ENCODE measurements around the gene TLN1.
A peak's percentile ranks its signal among the peaks of the same experiment; 100 is the strongest.

Gene TLN1, protein sequence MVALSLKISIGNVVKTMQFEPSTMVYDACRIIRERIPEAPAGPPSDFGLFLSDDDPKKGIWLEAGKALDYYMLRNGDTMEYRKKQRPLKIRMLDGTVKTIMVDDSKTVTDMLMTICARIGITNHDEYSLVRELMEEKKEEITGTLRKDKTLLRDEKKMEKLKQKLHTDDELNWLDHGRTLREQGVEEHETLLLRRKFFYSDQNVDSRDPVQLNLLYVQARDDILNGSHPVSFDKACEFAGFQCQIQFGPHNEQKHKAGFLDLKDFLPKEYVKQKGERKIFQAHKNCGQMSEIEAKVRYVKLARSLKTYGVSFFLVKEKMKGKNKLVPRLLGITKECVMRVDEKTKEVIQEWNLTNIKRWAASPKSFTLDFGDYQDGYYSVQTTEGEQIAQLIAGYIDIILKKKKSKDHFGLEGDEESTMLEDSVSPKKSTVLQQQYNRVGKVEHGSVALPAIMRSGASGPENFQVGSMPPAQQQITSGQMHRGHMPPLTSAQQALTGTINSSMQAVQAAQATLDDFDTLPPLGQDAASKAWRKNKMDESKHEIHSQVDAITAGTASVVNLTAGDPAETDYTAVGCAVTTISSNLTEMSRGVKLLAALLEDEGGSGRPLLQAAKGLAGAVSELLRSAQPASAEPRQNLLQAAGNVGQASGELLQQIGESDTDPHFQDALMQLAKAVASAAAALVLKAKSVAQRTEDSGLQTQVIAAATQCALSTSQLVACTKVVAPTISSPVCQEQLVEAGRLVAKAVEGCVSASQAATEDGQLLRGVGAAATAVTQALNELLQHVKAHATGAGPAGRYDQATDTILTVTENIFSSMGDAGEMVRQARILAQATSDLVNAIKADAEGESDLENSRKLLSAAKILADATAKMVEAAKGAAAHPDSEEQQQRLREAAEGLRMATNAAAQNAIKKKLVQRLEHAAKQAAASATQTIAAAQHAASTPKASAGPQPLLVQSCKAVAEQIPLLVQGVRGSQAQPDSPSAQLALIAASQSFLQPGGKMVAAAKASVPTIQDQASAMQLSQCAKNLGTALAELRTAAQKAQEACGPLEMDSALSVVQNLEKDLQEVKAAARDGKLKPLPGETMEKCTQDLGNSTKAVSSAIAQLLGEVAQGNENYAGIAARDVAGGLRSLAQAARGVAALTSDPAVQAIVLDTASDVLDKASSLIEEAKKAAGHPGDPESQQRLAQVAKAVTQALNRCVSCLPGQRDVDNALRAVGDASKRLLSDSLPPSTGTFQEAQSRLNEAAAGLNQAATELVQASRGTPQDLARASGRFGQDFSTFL (N-terminal part only)

DNA sequence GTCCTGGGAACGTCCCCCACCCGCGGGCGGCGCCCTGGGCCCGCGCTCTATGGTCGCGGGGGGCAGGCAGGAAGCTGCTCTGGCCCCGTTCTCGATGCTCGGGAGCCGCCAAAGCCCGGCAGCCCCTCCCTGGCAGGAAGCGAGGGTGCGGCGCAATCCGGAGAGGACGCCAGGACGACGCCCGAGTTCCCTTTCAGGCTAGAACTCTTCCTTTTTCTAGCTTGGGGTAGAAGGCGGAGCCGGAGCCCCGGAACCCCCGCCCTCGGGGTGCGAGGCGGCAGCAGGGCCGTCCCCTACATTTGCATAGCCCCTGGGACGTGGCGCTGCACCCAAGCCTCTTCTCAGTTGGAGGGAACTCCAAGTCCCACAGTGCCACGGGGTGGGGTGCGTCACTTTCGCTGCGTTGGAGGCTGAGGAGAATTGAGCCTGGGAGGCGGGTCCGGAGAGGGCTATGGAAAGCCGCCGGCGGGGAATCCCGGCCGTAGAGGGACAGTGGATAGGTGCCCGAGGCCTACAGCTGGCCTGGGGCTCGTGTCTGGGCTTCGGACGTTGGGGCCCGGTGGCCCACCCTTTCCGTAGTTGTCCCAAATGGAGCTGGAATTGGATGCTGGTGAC is at the start of gene TLN1, which contains the start of gene CREB3:
TSS of gene TLN1 (minus strand) at position 11 of the 615 bp plus-strand sequence. CDS start 6,501 bp downstream, outside the sequence.
TSS of gene CREB3 (plus strand) at position 482 of the 615 bp plus-strand sequence. CDS start at position 589, 107 bp downstream.
- Mint-ChIP-seq H3K9me3 (no peaks in the 10 kb centered on the region), H3K27me3 (no peaks in the 10 kb centered on the region), H3K4me3 (no peak within 1 kb of the TSS), H3K4me1 (ENCODE audit: low read depth) (peaks cover 24% of the 10 kb centered on the region), H3K27ac (peak within 1 kb of the TSS; percentile 98), H3K36me3 (ENCODE audit: low read depth) (peaks cover 59% of the 10 kb centered on the region)
- DNase-seq: peak; percentile 97

DNA sequence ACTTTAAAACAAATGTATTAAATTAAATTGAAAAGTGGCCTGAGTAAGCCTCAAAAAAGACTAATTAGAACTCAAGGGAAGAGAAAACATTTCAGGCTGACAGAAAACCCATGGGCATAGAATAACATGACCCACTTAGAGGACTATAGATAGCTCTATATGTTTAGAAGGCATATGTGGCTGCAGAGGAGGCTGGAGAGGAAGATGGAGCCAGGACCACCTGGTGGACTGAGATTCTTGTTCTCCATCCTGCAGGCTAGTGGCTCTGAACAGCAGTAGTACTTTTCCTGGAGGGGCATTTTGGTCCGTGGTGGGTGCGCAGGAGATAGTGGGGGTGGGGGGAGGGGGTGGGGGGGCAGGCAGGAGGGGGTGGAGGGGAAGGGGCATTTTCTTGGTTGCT is 49.1 kb upstream of the TLN1 start:
- no peak for DNase-seq
- no peak overlapping the region for H3K27ac Mint-ChIP-seq
- H3K4me3 Mint-ChIP-seq: no peak overlapping the region
- no peaks in the 10 kb centered on the region for H3K9me3 Mint-ChIP-seq
- peaks cover 40% of the 10 kb centered on the region for H3K36me3 Mint-ChIP-seq (ENCODE audit: low read depth)
- H3K27me3 Mint-ChIP-seq: no peaks in the 10 kb centered on the region
- no peaks in the 10 kb centered on the region for H3K4me1 Mint-ChIP-seq (ENCODE audit: low read depth)

DNA sequence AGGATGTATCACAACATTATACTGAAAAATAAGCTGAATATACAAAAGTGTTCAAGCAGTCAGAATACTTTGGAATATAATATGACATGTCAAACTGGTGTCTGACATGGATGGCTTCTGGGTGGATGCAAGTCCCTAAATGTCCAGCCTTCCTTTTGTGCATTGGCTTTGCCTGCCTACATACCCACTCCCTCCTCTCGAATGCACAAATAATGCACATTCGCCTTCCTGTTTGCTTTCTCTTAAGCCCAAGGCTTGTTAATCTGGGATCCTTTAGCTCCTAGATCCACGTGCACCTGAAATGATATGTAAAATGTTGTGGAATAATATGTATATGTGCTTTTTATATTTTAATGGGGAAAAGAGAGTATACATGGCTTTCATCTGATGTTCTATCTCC is 46.5 kb upstream of the TLN1 start:
- H3K27ac Mint-ChIP-seq: no peak overlapping the region
- H3K4me3 Mint-ChIP-seq: no peak overlapping the region
- H3K36me3 Mint-ChIP-seq (ENCODE audit: low read depth): peaks cover 31% of the 10 kb centered on the region
- H3K27me3 Mint-ChIP-seq: no peaks in the 10 kb centered on the region
- no peaks in the 10 kb centered on the region for H3K9me3 Mint-ChIP-seq
- no peak for DNase-seq
- H3K4me1 Mint-ChIP-seq (ENCODE audit: low read depth): peaks cover 4% of the 10 kb centered on the region

DNA sequence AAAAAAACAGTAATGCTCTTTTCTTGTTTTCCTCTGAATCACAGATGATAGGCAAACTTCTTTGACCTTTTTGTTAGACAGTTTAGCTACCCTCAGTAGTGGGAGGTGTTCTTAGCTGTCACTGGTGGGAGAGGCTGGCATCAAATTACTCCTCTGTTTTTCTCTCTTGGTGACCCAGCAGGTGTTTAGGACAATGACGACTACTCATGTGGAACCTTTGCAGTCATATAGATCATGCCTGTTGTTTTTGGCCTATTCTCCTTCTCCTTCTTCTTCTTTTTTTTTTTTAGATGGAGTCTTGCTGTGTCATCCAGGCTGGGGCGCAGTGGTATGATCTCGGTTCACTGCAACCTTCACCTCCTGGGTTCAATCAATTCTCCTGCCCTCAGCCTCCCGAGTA is 44.0 kb upstream of the TLN1 start:
- no peaks in the 10 kb centered on the region for H3K27me3 Mint-ChIP-seq
- DNase-seq: no peak
- H3K27ac Mint-ChIP-seq: peak overlapping the region; percentile 26
- no peak overlapping the region for H3K4me3 Mint-ChIP-seq
- H3K9me3 Mint-ChIP-seq: no peaks in the 10 kb centered on the region
- peaks cover 4% of the 10 kb centered on the region for H3K4me1 Mint-ChIP-seq (ENCODE audit: low read depth)
- peaks cover 30% of the 10 kb centered on the region for H3K36me3 Mint-ChIP-seq (ENCODE audit: low read depth)

DNA sequence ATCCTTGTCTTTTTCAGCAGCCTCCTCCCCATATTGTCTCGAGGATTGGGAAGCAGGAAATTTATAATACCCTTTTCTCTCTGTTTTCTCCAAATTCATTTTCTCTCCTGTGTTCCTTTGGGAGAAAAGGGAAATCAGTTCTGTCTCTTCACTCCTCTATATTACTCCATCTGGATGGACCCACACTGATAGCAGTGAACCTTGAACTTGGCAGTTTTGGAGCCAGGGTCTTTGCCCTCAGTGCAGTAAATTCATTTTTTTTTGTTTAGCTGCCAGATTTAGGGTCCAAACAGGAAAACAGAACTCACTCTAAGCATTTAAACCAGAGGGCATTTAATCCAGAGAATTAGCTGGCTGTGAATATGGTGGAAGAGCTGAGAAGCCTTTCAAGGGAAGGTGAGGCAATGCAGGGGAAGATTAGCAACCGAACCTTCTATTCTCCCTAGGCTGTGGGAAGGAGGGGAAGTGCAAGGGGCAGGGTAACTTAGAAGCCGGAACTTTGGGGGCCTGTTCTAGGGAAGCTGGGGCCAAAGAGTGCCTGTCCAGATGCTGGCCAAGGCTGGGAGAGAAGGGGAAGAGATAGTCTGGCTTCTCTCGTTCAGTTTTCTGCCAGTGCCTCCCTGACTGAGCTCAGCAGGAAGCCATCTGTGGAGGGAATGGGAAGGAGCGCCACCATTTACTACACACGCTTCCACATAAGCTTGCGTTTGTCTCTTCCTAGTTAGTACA is 43.1 kb upstream of the TLN1 start:
- no peaks in the 10 kb centered on the region for H3K27me3 Mint-ChIP-seq
- no peak for DNase-seq
- peaks cover 4% of the 10 kb centered on the region for H3K4me1 Mint-ChIP-seq (ENCODE audit: low read depth)
- H3K4me3 Mint-ChIP-seq: no peak overlapping the region
- peak overlapping the region; percentile 13 for H3K27ac Mint-ChIP-seq
- no peaks in the 10 kb centered on the region for H3K9me3 Mint-ChIP-seq
- H3K36me3 Mint-ChIP-seq (ENCODE audit: low read depth): peaks cover 21% of the 10 kb centered on the region

DNA sequence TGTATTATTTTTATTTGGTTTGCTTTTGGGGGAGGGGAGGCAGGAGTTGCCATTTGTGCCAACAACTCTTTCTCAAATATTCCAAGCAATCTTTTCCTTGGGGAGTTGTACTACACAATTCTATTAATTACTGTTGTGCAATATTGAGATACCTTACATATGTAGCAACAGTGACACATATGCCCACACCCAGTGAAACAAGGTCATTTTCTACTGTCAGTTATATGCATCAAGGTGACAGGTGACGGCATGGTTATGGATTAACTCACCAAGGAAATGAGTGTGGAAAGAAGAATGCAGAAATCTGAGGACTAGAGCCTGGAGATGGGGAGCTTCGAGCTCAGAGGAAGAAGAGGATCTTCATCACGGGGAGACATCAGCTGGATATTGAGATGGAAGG is 39.9 kb upstream of the TLN1 start:
- H3K27ac Mint-ChIP-seq: no peak overlapping the region

DNA sequence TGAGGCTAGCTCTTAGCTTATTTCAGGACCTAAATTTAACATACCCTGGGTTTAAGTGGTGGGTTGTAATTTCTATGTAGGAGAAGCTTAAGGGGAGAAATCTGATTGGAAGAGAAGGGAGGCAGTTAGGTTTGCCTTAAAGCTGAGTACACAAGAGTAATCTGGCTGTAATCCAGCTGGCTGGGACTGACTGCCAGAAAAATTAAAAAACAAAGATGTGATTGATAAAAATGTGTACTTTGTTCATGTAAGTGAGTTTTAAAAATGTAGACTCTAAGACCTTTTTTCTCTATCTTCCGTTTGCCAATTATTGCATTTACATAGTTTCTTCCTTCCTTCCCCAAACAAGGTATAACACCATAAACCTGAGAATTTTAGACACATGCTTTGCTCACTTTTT is 39.5 kb upstream of the TLN1 start:
- no peak for DNase-seq
- Mint-ChIP-seq H3K27ac (no peak overlapping the region), H3K27me3 (no peaks in the 10 kb centered on the region), H3K36me3 (ENCODE audit: low read depth) (peaks cover 14% of the 10 kb centered on the region), H3K4me3 (no peak overlapping the region), H3K9me3 (no peaks in the 10 kb centered on the region), H3K4me1 (ENCODE audit: low read depth) (peaks cover 12% of the 10 kb centered on the region)

More for the DNA sequence above, 39.9 kb upstream of the TLN1 start:
- peaks cover 14% of the 10 kb centered on the region for H3K36me3 Mint-ChIP-seq (ENCODE audit: low read depth)
- H3K4me3 Mint-ChIP-seq: no peak overlapping the region
- no peaks in the 10 kb centered on the region for H3K9me3 Mint-ChIP-seq
- no peak for DNase-seq
- H3K27me3 Mint-ChIP-seq: no peaks in the 10 kb centered on the region
- peaks cover 10% of the 10 kb centered on the region for H3K4me1 Mint-ChIP-seq (ENCODE audit: low read depth)

DNA sequence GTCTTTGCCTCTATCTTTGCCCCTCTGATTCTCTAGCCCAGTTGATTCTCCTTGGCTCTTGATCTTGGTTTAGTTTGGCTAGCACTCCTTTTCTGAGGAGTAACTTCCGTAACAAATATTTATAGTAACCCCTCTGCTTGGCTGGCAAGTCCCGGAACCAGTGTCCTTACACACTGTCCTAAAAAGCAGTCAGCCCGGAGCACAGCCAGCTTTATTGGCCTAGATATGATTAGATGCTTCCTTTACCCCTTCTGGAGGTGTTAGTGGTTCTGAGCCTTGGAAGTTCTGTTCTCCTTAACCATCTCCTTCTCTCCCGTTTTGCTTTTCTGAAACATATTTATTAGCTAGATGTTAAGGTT is 39.1 kb upstream of the TLN1 start:
- no peak for DNase-seq
- peaks cover 17% of the 10 kb centered on the region for H3K4me1 Mint-ChIP-seq (ENCODE audit: low read depth)
- peaks cover 12% of the 10 kb centered on the region for H3K36me3 Mint-ChIP-seq (ENCODE audit: low read depth)
- H3K27me3 Mint-ChIP-seq: no peaks in the 10 kb centered on the region
- no peaks in the 10 kb centered on the region for H3K9me3 Mint-ChIP-seq
- H3K27ac Mint-ChIP-seq: no peak overlapping the region
- H3K4me3 Mint-ChIP-seq: no peak overlapping the region

DNA sequence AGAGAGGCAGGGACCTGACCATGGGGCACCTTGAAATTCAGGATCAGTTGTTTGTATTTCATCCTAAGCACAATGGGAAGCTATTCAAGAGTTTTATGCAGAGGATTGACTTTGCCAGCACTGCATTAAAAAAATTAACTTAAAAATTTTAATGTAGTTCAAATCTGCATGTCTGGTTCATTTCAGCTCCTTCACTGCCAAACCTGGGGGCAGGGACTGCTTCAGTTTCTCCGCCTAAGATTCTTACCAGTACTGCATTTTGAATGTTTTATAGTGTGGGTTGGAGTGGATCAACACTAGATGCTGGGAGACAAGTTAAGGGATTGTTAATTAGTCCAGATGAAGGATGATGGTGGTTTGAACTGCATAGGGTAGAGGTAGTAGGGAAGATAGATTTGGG is 37.8 kb upstream of the TLN1 start:
- H3K36me3 Mint-ChIP-seq (ENCODE audit: low read depth): peaks cover 8% of the 10 kb centered on the region
- peaks cover 16% of the 10 kb centered on the region for H3K4me1 Mint-ChIP-seq (ENCODE audit: low read depth)

DNA sequence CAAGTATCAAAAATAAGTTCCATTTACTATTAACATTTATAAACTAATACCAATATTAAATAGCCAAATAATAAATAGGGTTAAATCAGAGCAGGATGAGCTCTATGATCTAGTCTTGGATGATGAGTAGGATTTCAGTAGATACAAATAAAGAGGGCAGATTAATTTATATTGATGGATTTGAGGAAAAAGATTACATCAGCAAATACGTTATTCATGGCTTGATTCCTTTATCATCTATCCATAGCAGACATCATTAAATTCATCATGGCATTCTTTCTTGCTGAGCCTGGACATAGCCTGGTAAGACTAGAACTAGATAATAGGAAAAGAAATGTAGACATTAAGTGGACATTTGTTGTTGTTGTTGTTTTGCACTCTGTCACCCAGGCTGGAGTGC is 35.5 kb upstream of the TLN1 start:
- H3K4me1 Mint-ChIP-seq (ENCODE audit: low read depth): peaks cover 21% of the 10 kb centered on the region
- no peak overlapping the region for H3K27ac Mint-ChIP-seq
- DNase-seq: no peak
- H3K27me3 Mint-ChIP-seq: no peaks in the 10 kb centered on the region
- no peak overlapping the region for H3K4me3 Mint-ChIP-seq
- no peaks in the 10 kb centered on the region for H3K9me3 Mint-ChIP-seq
- H3K36me3 Mint-ChIP-seq (ENCODE audit: low read depth): peaks cover 2% of the 10 kb centered on the region

More for the DNA sequence above, 37.8 kb upstream of the TLN1 start:
- Mint-ChIP-seq H3K27me3 (no peaks in the 10 kb centered on the region), H3K27ac (no peak overlapping the region), H3K9me3 (no peaks in the 10 kb centered on the region), H3K4me3 (no peak overlapping the region)
- DNase-seq: no peak

DNA sequence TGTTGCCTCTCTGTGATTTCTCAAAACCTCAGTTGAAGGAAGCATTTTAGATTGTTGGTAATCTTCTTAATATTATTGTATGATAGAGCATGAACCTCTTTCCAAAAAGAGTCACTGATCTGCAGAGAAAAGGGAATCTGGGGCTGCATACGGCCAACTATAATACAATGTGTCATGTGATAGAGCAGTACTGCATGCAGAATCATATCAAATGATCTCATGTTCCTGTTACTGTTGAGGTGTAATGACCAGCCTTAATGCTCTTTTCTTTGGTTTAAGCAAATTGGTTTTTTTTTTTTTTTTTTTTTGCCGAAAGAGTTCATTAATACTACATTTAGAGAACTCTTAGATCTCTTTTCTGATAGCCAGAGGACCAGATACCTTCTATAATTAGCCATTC is 35.0 kb upstream of the TLN1 start:
- no peaks in the 10 kb centered on the region for H3K9me3 Mint-ChIP-seq
- no peak for DNase-seq
- no peak overlapping the region for H3K27ac Mint-ChIP-seq
- H3K4me3 Mint-ChIP-seq: no peak overlapping the region
- peaks cover 25% of the 10 kb centered on the region for H3K4me1 Mint-ChIP-seq (ENCODE audit: low read depth)
- H3K27me3 Mint-ChIP-seq: no peaks in the 10 kb centered on the region
- H3K36me3 Mint-ChIP-seq (ENCODE audit: low read depth): peaks cover 2% of the 10 kb centered on the region

DNA sequence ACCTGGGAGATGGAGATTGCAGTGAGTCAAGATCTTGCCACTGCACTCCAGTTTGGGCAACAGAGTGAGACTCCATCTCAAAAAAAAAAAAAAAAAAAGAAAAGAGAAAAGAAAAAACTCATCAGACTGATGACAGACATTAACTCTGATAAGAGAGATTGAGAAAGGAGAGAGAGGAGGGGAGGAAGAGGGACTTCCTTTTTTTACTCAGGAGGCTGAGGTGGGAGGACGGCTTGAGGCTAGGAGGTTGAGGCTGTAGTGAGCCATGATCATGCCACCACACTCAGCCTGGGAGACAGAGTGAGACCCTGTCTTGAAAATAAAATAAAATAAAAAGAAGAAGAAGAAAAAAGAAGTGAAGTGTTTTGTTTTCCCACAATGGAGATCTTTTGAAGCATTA is 31.8 kb upstream of the TLN1 start:
- Mint-ChIP-seq H3K27me3 (no peaks in the 10 kb centered on the region), H3K4me1 (ENCODE audit: low read depth) (peaks cover 45% of the 10 kb centered on the region)

DNA sequence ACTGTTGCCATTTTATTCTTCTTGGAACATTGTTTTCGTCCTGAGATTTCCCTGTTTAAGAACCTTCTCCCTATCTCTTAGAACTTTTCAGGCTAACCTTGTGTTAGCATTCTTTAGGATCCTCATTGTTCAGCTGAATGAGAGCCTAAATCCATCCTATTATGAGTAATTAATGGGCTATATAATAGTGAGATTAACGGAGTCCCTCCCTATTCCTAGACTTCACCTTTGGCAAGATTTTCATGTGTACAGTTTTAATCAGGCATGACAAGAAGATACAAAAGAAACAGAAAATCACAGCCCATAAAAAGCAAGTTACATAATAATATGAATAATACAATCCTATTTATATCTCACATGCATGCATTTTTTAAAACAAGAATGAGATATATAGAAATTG is 31.2 kb upstream of the TLN1 start:
- Mint-ChIP-seq H3K27ac (no peak overlapping the region), H3K27me3 (no peaks in the 10 kb centered on the region), H3K4me3 (no peak overlapping the region), H3K36me3 (ENCODE audit: low read depth) (peaks cover 24% of the 10 kb centered on the region), H3K4me1 (ENCODE audit: low read depth) (peaks cover 49% of the 10 kb centered on the region), H3K9me3 (no peaks in the 10 kb centered on the region)
- DNase-seq: no peak

More for the DNA sequence above, 31.8 kb upstream of the TLN1 start:
- Mint-ChIP-seq H3K27ac (no peak overlapping the region), H3K9me3 (no peaks in the 10 kb centered on the region), H3K4me3 (no peak overlapping the region), H3K36me3 (ENCODE audit: low read depth) (peaks cover 24% of the 10 kb centered on the region)
- no peak for DNase-seq

Data from activated T-cell treated with anti-CD3 and anti-CD28 coated beads, Interleukin-2, amount 50 U/mL, for 24 hours (primary cell).